Activated CD8-positive, alpha-beta memory T cell treated with anti-CD3 and anti-CD28 coated beads, Interleukin-2, amount 50 U/mL, for 4 hours (primary cell): ENCODE results near the gene MYO7A.

Experiments
- DNase-seq: peaks from one replicate; pipeline ENCODE4 v3.0.0-alpha.2; 2020

MYO7A gene

GRCh38 chr11:77170107-77170506 lies 42.1 kb downstream of the MYO7A start:
- DNase-seq = no peak

DNA sequence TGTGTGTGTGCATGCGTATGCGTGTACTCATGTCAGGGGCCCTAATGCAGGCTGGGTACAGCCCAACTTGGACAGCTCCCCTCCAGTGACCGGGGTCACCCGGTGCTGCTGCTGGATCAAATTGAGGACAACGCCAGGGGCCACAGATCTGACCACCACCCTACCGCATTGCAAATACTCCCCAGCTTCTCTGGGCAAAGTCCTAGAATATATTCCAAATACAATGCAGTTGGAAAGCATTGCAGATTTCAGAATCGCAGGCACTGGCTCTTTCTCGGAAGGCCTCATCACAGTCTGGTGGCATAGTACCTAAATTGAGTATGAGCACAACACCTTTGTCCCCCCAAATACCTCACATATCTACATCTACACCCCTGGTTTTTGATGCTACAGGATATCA lies 43.2 kb downstream of the MYO7A start:
- no peak for DNase-seq

- no peak for DNase-seq
Observed at GRCh38 chr11:77171885-77172665, 44.0 kb downstream of the MYO7A start.

DNA sequence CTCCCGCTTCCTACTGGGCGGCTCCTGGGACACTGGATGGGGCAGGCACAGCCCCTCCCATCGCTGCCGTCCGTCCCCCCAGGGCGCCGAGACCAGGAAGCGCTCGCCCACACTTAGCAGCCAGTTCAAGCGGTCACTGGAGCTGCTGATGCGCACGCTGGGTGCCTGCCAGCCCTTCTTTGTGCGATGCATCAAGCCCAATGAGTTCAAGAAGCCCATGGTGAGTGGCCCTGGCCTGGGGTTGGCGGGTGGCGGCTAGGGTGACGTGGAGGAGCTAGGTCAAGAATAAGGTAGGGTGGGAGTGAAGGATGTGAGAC lies 44.6 kb downstream of the MYO7A start:
- no peak for DNase-seq

DNA sequence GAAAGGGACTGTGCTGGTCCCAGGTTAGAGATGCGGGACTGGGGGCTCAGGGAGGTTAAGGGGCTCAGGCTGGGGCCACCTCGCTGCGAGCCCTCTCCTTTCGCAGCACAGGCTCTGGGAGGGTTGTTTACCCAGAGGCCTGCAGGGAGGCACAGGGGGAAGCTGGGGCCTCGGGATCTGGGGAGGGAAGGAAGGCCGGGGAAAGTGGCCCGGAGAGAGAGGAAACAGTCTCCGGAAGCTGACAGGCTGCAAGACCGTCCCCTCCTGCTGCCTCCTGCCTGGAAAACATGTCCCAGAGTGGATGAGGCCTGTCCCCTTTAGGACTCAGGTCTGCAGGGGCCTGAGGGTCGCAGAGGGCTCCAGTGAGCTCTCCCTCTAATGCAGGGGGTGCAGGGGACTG lies 45.4 kb downstream of the MYO7A start:
- no peak for DNase-seq

- DNase-seq = no peak
Observed at GRCh38 chr11:77174559-77174958, 46.5 kb downstream of the MYO7A start.

DNA sequence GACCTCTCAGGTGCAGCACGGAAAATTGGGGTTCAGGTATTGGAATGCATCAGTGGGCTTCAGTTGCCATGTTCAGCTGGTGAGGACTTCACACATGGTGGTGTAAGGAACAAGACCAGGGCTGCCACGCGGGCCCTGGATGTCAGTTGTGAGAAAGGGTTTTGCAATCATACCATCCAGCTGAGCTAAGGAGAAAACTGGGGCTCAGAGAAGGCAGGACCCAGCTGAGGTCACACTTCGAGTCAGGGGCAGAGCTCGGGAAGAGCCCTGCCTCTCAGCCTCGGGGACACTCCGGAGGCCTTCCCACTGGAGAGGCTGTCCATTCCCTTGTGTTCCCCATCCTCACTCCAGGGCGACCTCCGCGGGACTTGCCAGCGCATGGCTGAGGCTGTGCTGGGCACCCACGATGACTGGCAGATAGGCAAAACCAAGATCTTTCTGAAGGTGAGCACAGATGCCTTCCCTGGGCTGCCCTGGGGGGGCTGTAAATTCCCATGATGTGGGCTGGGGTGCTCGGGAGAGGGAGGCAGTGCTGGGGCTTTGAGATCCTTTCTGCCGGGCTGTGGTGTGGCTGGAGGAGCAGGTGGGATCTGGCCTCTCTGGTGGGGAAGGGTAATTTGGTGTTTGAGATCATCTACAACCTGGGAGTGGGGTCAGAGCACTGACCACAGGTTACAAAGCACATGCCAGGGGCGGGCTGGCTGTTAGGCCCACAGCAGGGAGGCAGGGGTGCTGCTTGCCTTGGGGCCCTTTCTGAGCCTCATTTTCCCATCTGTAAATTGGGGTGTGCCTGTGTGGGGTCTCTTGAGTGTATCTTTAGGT lies 47.2 kb downstream of the MYO7A start:
- DNase-seq = no peak

- no peak for DNase-seq
Observed at GRCh38 chr11:77175869-77176539, 48.0 kb downstream of the MYO7A start.

- DNase-seq = no peak
Observed at GRCh38 chr11:77176996-77177395, 49.0 kb downstream of the MYO7A start.

GRCh38 chr11:77178150-77178549 lies 50.1 kb downstream of the MYO7A start:
- no peak for DNase-seq

DNA sequence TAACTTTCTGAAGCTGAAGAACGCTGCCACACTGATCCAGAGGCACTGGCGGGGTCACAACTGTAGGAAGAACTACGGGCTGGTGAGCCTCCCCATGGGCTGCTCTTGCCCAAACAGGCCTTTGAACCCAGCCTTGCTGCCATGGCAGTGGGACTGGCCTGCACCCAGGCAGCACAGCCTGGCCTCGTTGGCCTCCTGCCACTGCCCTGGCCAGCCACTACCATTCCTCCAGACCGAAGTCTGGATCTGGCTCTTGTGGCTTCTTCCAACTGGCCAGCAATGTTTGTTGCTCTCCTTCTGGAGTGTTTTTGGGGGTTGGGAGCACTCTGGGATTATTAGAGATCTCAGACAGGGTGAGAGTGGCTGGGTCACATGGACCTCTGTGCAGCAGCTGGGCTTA lies 51.0 kb downstream of the MYO7A start:
- no peak for DNase-seq

- no peak for DNase-seq
Observed at GRCh38 chr11:77179681-77180080, 51.6 kb downstream of the MYO7A start.

- DNase-seq = no peak
Observed at GRCh38 chr11:77180346-77180745, 52.3 kb downstream of the MYO7A start.

- DNase-seq = no peak
Observed at GRCh38 chr11:77181226-77181625, 53.2 kb downstream of the MYO7A start.

- DNase-seq = no peak
Observed at GRCh38 chr11:77181799-77182541, 53.9 kb downstream of the MYO7A start.

DNA sequence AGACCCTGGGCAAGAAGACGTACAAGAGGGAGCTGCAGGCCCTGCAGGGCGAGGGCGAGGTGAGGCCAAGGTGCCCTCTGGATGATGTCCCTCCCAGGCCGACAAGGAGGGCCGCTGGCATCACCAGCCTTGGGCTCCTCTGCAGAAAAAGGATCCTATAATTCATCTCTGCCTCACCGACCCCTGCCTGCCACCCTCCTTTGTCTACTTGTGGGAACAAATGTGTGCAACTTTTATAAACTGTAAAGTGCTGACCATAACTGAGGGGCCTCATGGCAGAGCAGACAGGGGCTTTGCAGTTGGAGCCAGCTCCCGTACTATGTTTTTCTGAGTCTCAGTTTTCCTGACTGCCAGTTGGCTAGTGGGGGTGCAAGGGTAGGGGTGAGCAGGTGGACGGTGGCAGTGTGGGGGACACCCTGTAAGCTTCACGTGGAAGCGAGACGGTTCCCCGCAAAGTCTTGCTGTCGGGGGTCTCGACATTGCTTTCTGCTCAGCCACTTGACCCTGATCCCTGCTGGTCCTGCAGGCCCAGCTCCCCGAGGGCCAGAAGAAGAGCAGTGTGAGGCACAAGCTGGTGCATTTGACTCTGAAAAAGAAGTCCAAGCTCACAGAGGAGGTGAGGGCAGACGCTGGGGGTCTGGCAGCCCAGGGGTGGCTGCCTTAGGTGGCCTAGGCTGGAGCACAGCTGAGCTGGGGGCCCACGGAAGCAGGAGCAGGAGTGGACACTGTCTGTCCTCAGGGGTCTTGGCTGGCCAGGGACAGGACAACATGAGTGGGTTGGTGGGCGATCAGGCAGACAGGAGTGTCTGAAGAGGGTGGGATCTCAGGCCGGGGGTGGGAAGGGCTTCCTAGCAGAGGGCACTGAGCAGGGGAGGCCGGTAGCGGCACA lies 54.7 kb downstream of the MYO7A start:
- DNase-seq = no peak

GRCh38 chr11:77183431-77183984 lies 55.5 kb downstream of the MYO7A start:
- no peak for DNase-seq

- DNase-seq = no peak
Observed at GRCh38 chr11:77184136-77184860, 56.3 kb downstream of the MYO7A start.

GRCh38 chr11:77186302-77186701 lies 58.3 kb downstream of the MYO7A start:
- no peak for DNase-seq

- DNase-seq = no peak
Observed at GRCh38 chr11:77187111-77187750, 59.2 kb downstream of the MYO7A start.
